Hepatocyte (in vitro differentiated cells): ENCODE results near the gene CELF5. TPM values are rescaled to one million over a fixed set of nuclear protein-coding genes. Genes with fewer than 3 reads are reported as not detected.
"Not testable (repeated sequence)": the region's sequence is repeated elsewhere in the genome, so short reads cannot be mapped to it uniquely, and the experiment has no call there.

Experiments used
- DNase-seq: peaks from one replicate; pipeline ENCODE4 v3.0.0-alpha.2; 2016; ENCODE audit warnings: low spot score
- H2AFZ ChIP-seq: fragments of 200-600 bp; sonication (generic); 2 replicates; pipeline ENCODE4 v1.6.0; 2016; ENCODE audit warnings: antibody characterized with exemption, mild to moderate bottlenecking
- H3K27ac ChIP-seq: fragments of 200-600 bp; sonication (generic); 2 replicates; pipeline ENCODE4 v1.5.1; 2016; ENCODE audit warnings: mild to moderate bottlenecking
- H3K27me3 ChIP-seq: fragments of 200-600 bp; sonication (generic); 2 replicates; pipeline ENCODE4 v1.6.1; 2016
- H3K36me3 ChIP-seq: fragments of 200-600 bp; sonication (generic); replicated peaks from 2 replicates; pipeline ENCODE4 v1.5.1; 2016; ENCODE audit warnings: low read depth; ENCODE audit not compliant: insufficient read depth
- H3K4me1 ChIP-seq: fragments of 200-600 bp; sonication (generic); 2 replicates; pipeline ENCODE4 v1.5.1; 2016; ENCODE audit warnings: mild to moderate bottlenecking, moderate library complexity; ENCODE audit not compliant: insufficient read depth
- H3K4me2 ChIP-seq: fragments of 200-600 bp; sonication (generic); 2 replicates; pipeline ENCODE4 v1.6.0; 2016
- H3K4me3 ChIP-seq: fragments of 200-600 bp; sonication (generic); 2 replicates; pipeline ENCODE4 v1.5.1; 2016; ENCODE audit warnings: mild to moderate bottlenecking
- H3K79me2 ChIP-seq: fragments of 200-600 bp; sonication (generic); 2 replicates; pipeline ENCODE4 v1.6.0; 2017; ENCODE audit warnings: mild to moderate bottlenecking
- H3K9me2 ChIP-seq: fragments of 200-600 bp; sonication (generic); replicated peaks from 2 replicates; pipeline ENCODE4 v1.6.0; 2017; ENCODE audit warnings: mild to moderate bottlenecking; ENCODE audit not compliant: insufficient read depth
- H3K9me3 ChIP-seq: fragments of 200-600 bp; sonication (generic); 2 replicates; pipeline ENCODE4 v1.5.1; 2016; ENCODE audit warnings: low read depth, mild to moderate bottlenecking
- H4K20me1 ChIP-seq: fragments of 200-600 bp; sonication (generic); 2 replicates; pipeline ENCODE4 v1.6.0; 2016; ENCODE audit warnings: mild to moderate bottlenecking; ENCODE audit not compliant: insufficient read depth, poor library complexity, severe bottlenecking
- CTCF ChIP-seq: fragments of 200-600 bp; sonication (generic); IDR thresholded peaks from 2 replicates; pipeline ENCODE4 v1.5.1; 2016; ENCODE audit warnings: antibody characterized with exemption, mild to moderate bottlenecking; ENCODE audit not compliant: poor library complexity
- EZH2 ChIP-seq: fragments of 200-600 bp; sonication (generic); IDR thresholded peaks from 2 replicates; pipeline ENCODE4 v1.6.1; 2016; ENCODE audit warnings: antibody characterized with exemption, mild to moderate bottlenecking, borderline replicate concordance
- EZH2phosphoT487 ChIP-seq: fragments of 200-600 bp; sonication (generic); IDR thresholded peaks from one replicate; pipeline ENCODE4 v1.6.1; 2018; ENCODE audit warnings: antibody characterized with exemption, mild to moderate bottlenecking, low read depth, moderate library complexity; ENCODE audit not compliant: unreplicated experiment, severe bottlenecking
- WGBS: methylation state at CpG from one replicate; pipeline ENCODE4 v1.1.6; 2016; ENCODE audit warnings: low lambda C conversion rate; ENCODE audit errors: missing lambda C conversion rate; 5-methylcytosine and 5-hydroxymethylcytosine counted together
- polyA plus RNA-seq: library from polyadenylated mRNA; unstranded; fragments of >200 nt; fragmentation: Nextera tagmentation; extraction: Ambion mirVana; gene quantifications from 2 replicates; pipeline ENCODE4 v1.2.1, GENCODE V29; 2016
- total RNA-seq: library from RNA; depleted of rRNA; stranded (reverse); fragments of >200 nt; gene quantifications from 2 replicates; pipeline ENCODE4 v1.2.3, GENCODE V29; 2014

The CELF5 gene
- total and polyA plus RNA-seq, 2 experiments from 2014 or later, result 0.03 to 0.17 TPM

- Histone ChIP-seq H2AFZ (no peak overlapping the region), H3K4me1 (peaks cover 11% of the 10 kb centered on the region), H4K20me1 (no peaks in the 10 kb centered on the region), H3K9me3 (no peaks in the 10 kb centered on the region), H3K4me3 (no peak overlapping the region), H3K9me2 (no peaks in the 10 kb centered on the region), H3K79me2 (peaks cover 54% of the 10 kb centered on the region), H3K27ac (no peak overlapping the region), H3K36me3 (no peaks in the 10 kb centered on the region), H3K27me3 (no peaks in the 10 kb centered on the region), H3K4me2 (no peak overlapping the region)
- no peak for DNase-seq
- 97% methylated on average over 44 of the region's 46 CpGs for WGBS
- no peak for TF ChIP-seq EZH2phosphoT487
- no peak for TF ChIP-seq EZH2
- no peak for TF ChIP-seq CTCF
Observed at GRCh38 chr19:3190921-3191805, 33.3 kb upstream of the CELF5 start.

GRCh38 chr19:3191806-3192104 is 32.7 kb upstream of the CELF5 start:
- not testable (repeated sequence) for H3K4me2 ChIP-seq, H3K9me3 ChIP-seq, H3K27me3 ChIP-seq, H3K9me2 ChIP-seq, H3K36me3 ChIP-seq, H3K27ac ChIP-seq, H3K4me1 ChIP-seq, H3K4me3 ChIP-seq, H4K20me1 ChIP-seq, DNase-seq, H2AFZ ChIP-seq
- H3K79me2 ChIP-seq, result peaks cover 48% of the 10 kb centered on the region
- WGBS, result 98% methylated on average over 11 of the region's 12 CpGs

- H3K36me3 ChIP-seq, result no peaks in the 10 kb centered on the region
Observed at GRCh38 chr19:3192228-3192635, 32.2 kb upstream of the CELF5 start.

More at GRCh38 chr19:3192228-3192635, 32.2 kb upstream of the CELF5 start:
- H3K9me3 ChIP-seq, result no peaks in the 10 kb centered on the region
- no peaks in the 10 kb centered on the region for H3K9me2 ChIP-seq
- no peak overlapping the region for H2AFZ ChIP-seq
- no peak overlapping the region for H3K4me2 ChIP-seq
- peaks cover 44% of the 10 kb centered on the region for H3K79me2 ChIP-seq
- H3K4me1 ChIP-seq, result peaks cover 5% of the 10 kb centered on the region
- no peak overlapping the region for H3K27ac ChIP-seq
- over 99% methylated on average over 17 of the region's 32 CpGs for WGBS
- TF ChIP-seq EZH2 (no peak), EZH2phosphoT487 (no peak), CTCF (no peak)
- no peak for DNase-seq
- H4K20me1 ChIP-seq, result no peaks in the 10 kb centered on the region
- H3K4me3 ChIP-seq, result no peak overlapping the region
- H3K27me3 ChIP-seq, result no peaks in the 10 kb centered on the region
